Measurements from ENCODE around the gene ADGB. TPM values are rescaled to one million over a fixed set of nuclear protein-coding genes. Genes with fewer than 3 reads are reported as not detected.

ADGB gene
- polyA plus RNA-seq, 2 of the 4 experiments (the other 2 are of a cell fraction), result not detected

DNA sequence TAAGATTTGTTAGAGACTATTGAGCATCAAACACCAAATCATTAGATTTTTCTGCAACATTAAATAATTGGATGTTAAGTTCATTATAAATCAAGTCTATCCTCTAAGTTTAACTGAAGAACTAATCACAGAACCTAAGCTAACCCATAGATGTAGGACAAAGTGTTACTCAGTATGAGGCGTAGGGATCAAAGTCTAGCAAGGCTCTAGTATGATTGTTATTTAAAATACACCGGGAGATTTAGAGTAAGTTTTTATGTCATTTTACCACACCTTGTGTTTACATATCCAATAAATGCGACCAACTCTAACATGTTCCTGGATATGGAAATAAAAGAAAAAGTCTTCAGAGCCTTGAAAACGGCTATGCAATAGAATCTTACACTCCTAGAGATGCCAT is 2.6 kb downstream of the ADGB start:
- ChIA-PET POLR2A (no interaction called here), CTCF (interaction anchor here (1.6 kb wide), 1 partner anchor 15 kb away, joined by 4 read pairs; no protein-coding TSS in a partner anchor)
- ATAC-seq (no peak), DNase-seq (ENCODE audit: low read depth in 1 of 2, low spot score in 1 of 2) (no peak), FAIRE-seq (no peak)
- Histone ChIP-seq H3K4me1 (no peaks in the 10 kb centered on the region), H3K4me2 (no peak overlapping the region), H3K27ac (no peak overlapping the region), H3K9me3 (no peaks in the 10 kb centered on the region), H3K4me3 (no peak overlapping the region)
- WGBS (ENCODE audit: missing lambda C conversion rate), result 24% methylated on average over 4 of the region's 4 CpGs
- TF ChIP-seq MAFK (IDR thresholded peaks at IDR 0.05; ENCODE audit: partially characterized antibody) (no peak), HOXB13 (CRISPR knock-in tag; IDR thresholded peaks at IDR 0.05; ENCODE audit: low read depth) (no peak), EHF (CRISPR knock-in tag; IDR thresholded peaks at IDR 0.05) (no peak), RAD21 (conservative IDR thresholded peaks at IDR 0.05 in 1 of 2, IDR thresholded peaks at IDR 0.05 in 1 of 2) (no peak), FOSL2 (IDR thresholded peaks at IDR 0.05) (no peak), FOSL2 (CRISPR knock-in tag; IDR thresholded peaks at IDR 0.05) (no peak), BHLHE40 (IDR thresholded peaks at IDR 0.05; ENCODE audit: low read depth, low read length) (no peak), TFCP2L1 (CRISPR knock-in tag; IDR thresholded peaks at IDR 0.05) (no peak), RNF2 (IDR thresholded peaks at IDR 0.05; ENCODE audit: borderline replicate concordance, low read depth) (no peak), ZNF302 (CRISPR knock-in tag; IDR thresholded peaks at IDR 0.05) (no peak), RARB (CRISPR knock-in tag; IDR thresholded peaks at IDR 0.05) (no peak)
- TF ChIP-seq, protein P1, sequence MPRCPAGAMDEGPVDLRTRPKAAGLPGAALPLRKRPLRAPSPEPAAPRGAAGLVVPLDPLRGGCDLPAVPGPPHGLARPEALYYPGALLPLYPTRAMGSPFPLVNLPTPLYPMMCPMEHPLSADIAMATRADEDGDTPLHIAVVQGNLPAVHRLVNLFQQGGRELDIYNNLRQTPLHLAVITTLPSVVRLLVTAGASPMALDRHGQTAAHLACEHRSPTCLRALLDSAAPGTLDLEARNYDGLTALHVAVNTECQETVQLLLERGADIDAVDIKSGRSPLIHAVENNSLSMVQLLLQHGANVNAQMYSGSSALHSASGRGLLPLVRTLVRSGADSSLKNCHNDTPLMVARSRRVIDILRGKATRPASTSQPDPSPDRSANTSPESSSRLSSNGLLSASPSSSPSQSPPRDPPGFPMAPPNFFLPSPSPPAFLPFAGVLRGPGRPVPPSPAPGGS (IDR thresholded peaks at IDR 0.05), result no peak
- TF ChIP-seq, protein P2, sequence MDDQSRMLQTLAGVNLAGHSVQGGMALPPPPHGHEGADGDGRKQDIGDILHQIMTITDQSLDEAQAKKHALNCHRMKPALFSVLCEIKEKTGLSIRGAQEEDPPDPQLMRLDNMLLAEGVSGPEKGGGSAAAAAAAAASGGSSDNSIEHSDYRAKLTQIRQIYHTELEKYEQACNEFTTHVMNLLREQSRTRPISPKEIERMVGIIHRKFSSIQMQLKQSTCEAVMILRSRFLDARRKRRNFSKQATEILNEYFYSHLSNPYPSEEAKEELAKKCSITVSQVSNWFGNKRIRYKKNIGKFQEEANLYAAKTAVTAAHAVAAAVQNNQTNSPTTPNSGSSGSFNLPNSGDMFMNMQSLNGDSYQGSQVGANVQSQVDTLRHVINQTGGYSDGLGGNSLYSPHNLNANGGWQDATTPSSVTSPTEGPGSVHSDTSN (IDR thresholded peaks at IDR 0.05), result no peak

DNA sequence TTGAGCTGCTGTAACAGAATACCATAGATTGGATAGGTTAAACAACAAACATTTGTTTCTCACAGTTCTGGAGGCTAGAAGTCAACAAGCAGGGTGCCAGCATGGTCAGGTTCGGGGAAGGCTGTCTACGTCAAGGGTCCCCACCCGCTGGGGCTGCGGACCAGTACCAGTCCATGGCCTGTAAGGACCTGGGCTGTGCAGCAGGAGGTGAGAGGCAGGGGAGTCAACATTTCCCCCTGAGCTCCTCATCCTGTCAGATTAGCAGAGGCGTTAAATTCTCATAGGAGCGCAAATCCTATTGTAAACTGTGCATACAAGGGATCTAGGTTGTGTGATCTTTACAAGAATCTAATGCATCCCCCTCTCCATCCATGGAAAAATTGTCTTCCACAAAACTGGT is 3.8 kb downstream of the ADGB start:
- ChIA-PET POLR2A (no interaction called here), CTCF (interaction anchor here (1.6 kb wide), 1 partner anchor 17 kb away, joined by 4 read pairs; no protein-coding TSS in a partner anchor)
- no peaks in the 10 kb centered on the region for H3K9me3 ChIP-seq
- ATAC-seq (no peak), FAIRE-seq (no peak), DNase-seq (ENCODE audit: low read depth in 1 of 2, low spot score in 1 of 2) (no peak)
- WGBS (ENCODE audit: missing lambda C conversion rate), result 60% methylated on average over 3 of the region's 6 CpGs
- H3K4me1 ChIP-seq, result no peaks in the 10 kb centered on the region
- H3K27ac ChIP-seq, result no peak overlapping the region
- H3K4me2 ChIP-seq, result no peak overlapping the region
- H3K4me3 ChIP-seq, result no peak overlapping the region
- no peak for TF ChIP-seq RAD21 (conservative IDR thresholded peaks at IDR 0.05 in 1 of 2, IDR thresholded peaks at IDR 0.05 in 1 of 2)
- no peak for TF ChIP-seq RARB (CRISPR knock-in tag; IDR thresholded peaks at IDR 0.05)
- no peak for TF ChIP-seq NFE2L2 (conservative IDR thresholded peaks at IDR 0.05; ENCODE audit: low read length)

DNA sequence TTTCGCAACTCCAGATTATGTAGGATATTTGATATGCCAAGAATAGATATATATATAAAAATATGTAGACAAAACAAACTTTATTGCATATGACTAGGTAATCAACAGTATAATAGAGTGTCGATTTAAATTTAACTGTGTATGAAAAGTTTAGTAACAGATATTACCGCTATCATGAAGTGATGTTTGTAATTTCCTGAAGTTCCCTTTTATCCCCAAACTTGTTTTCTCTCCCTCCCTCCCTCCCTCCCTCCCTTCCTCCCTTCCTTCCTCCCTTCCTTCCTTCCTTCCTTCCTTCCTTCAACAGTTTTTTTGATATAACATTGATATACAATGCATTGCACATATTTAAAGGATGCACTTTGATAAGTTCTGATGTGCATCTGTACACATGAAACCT is 15.2 kb downstream of the ADGB start:
- POLR2A ChIA-PET, result no interaction called here
- WGBS (ENCODE audit: missing lambda C conversion rate), result 63% methylated on average over 3 of the region's 3 CpGs
- no peak for FAIRE-seq

DNA sequence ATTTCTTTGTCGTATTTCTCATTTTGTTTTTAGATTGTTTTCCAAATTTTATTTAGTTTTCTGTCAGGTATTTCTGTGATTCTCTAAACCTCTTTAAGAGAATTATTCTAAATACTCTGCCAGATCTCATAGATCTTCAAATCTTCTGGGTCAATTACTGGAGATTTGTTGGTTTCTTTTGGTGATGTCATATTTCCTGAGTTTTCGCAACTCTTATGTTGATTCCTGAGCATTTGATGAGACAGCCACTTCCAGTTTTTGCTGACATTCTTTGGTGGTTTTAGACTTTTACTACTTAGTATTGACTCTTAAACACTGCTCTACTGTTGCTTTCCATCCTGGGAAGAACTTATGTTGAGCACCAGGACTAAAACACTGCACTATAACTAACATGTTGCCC is 21.9 kb downstream of the ADGB start:
- no peak for DNase-seq (ENCODE audit: low read depth in 1 of 2, low spot score in 1 of 2)
- H3K4me2 ChIP-seq, result no peak overlapping the region
- ChIA-PET CTCF (no interaction called here), POLR2A (no interaction called here)
- TF ChIP-seq EHF (CRISPR knock-in tag; IDR thresholded peaks at IDR 0.05) (no peak), NPAS2 (CRISPR knock-in tag; IDR thresholded peaks at IDR 0.05; ENCODE audit: borderline replicate concordance) (no peak)
- no peak for ATAC-seq
- no peak overlapping the region for H3K27ac ChIP-seq
- H3K9me3 ChIP-seq, result no peaks in the 10 kb centered on the region
- H3K4me1 ChIP-seq, result no peaks in the 10 kb centered on the region
- no peak overlapping the region for H3K4me3 ChIP-seq
- 50% methylated on average over 2 of the region's 2 CpGs for WGBS (ENCODE audit: missing lambda C conversion rate)
- FAIRE-seq, result no peak

More for the DNA sequence above, 15.2 kb downstream of the ADGB start:
- no peak overlapping the region for H3K4me2 ChIP-seq
- H3K4me3 ChIP-seq, result no peak overlapping the region
- TF ChIP-seq RFX5 (IDR thresholded peaks at IDR 0.05) (no peak), ZNF302 (CRISPR knock-in tag; IDR thresholded peaks at IDR 0.05) (no peak), FOSL2 (IDR thresholded peaks at IDR 0.05) (no peak), FOSL2 (CRISPR knock-in tag; IDR thresholded peaks at IDR 0.05) (no peak), RNF2 (IDR thresholded peaks at IDR 0.05; ENCODE audit: borderline replicate concordance, low read depth) (no peak)
- no peak for DNase-seq (ENCODE audit: low read depth in 1 of 2, low spot score in 1 of 2)
- no peak overlapping the region for H3K27ac ChIP-seq
- no peak for ATAC-seq
- H3K4me1 ChIP-seq, result no peaks in the 10 kb centered on the region
- CTCF ChIA-PET, result no interaction called here
- no peaks in the 10 kb centered on the region for H3K9me3 ChIP-seq

All from A549 (cell line).